H1 (cell line): ENCODE data around the gene EIPR1. TPM values are rescaled to one million over a fixed set of nuclear protein-coding genes. Genes with fewer than 3 reads are reported as not detected.
A peak's percentile ranks its signal among the peaks of the same experiment; 100 is the strongest.

ENCODE experiments used
- CTCF ChIA-PET: fragments of 300-600 bp; sonication (Branson Sonifier 250); formaldehyde crosslinking; loops from one replicate; lab custom pipeline; 2021; ENCODE audit not compliant: partially characterized antibody; lab: Charles Lee
- POLR2A ChIA-PET: fragments of 300-600 bp; sonication (Branson Sonifier 250); formaldehyde crosslinking; loops from one replicate; lab custom pipeline; 2021; ENCODE audit warnings: inconsistent platforms; ENCODE audit not compliant: partially characterized antibody; lab: Charles Lee
- DNase-seq, 2 experiments: peaks; one replicate each; pipeline versions ENCODE4 v3.0.0 to v3.0.0-alpha.2; 2010 to 2022; ENCODE audit warnings: low spot score in 2 of 2, low read depth in 1 of 2, mixed read lengths in 1 of 2
- FAIRE-seq: peaks from 2 replicates; lab custom pipeline; 2011; peaks lifted over from hg19 to GRCh38; lab: Jason Lieb, UNC
- H2AFZ ChIP-seq: 2 replicates; pipeline ENCODE4 v1.8.1; 2012; ENCODE audit warnings: low read length, inconsistent platforms
- H2AK5ac ChIP-seq: 2 replicates; pipeline ENCODE4 v1.6.1; 2013; ENCODE audit warnings: low read depth, low read length
- H2BK120ac ChIP-seq: replicated peaks from 2 replicates; pipeline ENCODE3; 2013; ENCODE audit warnings: low read depth, low read length, inconsistent platforms
- H2BK12ac ChIP-seq: 2 replicates; pipeline ENCODE4 v1.6.1; 2013; ENCODE audit warnings: low read depth, low read length
- H2BK15ac ChIP-seq: 2 replicates; pipeline ENCODE4 v1.6.1; 2013; ENCODE audit warnings: low read length
- H2BK20ac ChIP-seq: 2 replicates; pipeline ENCODE4 v1.6.1; 2013; ENCODE audit warnings: low read length
- H2BK5ac ChIP-seq: 2 replicates; pipeline ENCODE4 v1.6.1; 2013; ENCODE audit warnings: low read depth, low read length
- H3K14ac ChIP-seq: 2 replicates; pipeline ENCODE4 v1.6.1; 2013; ENCODE audit warnings: inconsistent platforms; ENCODE audit not compliant: insufficient read length
- H3K18ac ChIP-seq: 2 replicates; pipeline ENCODE4 v1.6.1; 2013; ENCODE audit warnings: low read length; ENCODE audit errors: extremely low read depth
- H3K23ac ChIP-seq: 2 replicates; pipeline ENCODE4 v1.6.1; 2013; ENCODE audit warnings: inconsistent platforms; ENCODE audit not compliant: insufficient read length
- H3K23me2 ChIP-seq: 2 replicates; pipeline ENCODE4 v1.6.1; 2013; ENCODE audit warnings: low read depth, low read length
- H3K27ac ChIP-seq: 2 replicates; pipeline ENCODE4 v1.6.1; 2011; ENCODE audit warnings: low read depth, low read length, inconsistent platforms
- H3K27me3 ChIP-seq, 4 experiments: replicated peaks in 1 of 4; 1 replicate in 1 of 4; 2 replicates in 3 of 4; pipeline versions ENCODE4 v1.6.1 to v1.8.1; 2011 to 2013; ENCODE audit warnings: low read length in 3 of 4, mild to moderate bottlenecking in 3 of 4, inconsistent platforms in 2 of 4, mixed read lengths in 2 of 4, moderate library complexity in 1 of 4; ENCODE audit not compliant: control insufficient read depth in 3 of 4, insufficient read depth in 3 of 4; ENCODE audit errors: extremely low read depth in 1 of 4
- H3K36me3 ChIP-seq, 4 experiments: 2 replicates each; pipeline versions ENCODE4 v1.6.1 to v1.8.1; 2011 to 2013; ENCODE audit warnings: mild to moderate bottlenecking in 4 of 4, low read length in 3 of 4, moderate library complexity in 2 of 4, control low read depth in 1 of 4, inconsistent platforms in 1 of 4; ENCODE audit not compliant: insufficient read depth in 4 of 4, control insufficient read depth in 2 of 4
- H3K4ac ChIP-seq: replicated peaks from 2 replicates; pipeline ENCODE3; 2013; ENCODE audit warnings: low read length, low read depth, mixed read lengths, inconsistent platforms; ENCODE audit not compliant: insufficient read length
- H3K4me1 ChIP-seq, 4 experiments: replicated peaks in 1 of 4; 1 replicate in 1 of 4; 2 replicates in 3 of 4; pipeline versions ENCODE4 v1.6.1 to v1.8.1; 2011 to 2013; ENCODE audit warnings: low read length in 3 of 4, inconsistent platforms in 2 of 4, mixed read lengths in 1 of 4; ENCODE audit not compliant: insufficient read depth in 4 of 4, control insufficient read depth in 3 of 4
- H3K4me2 ChIP-seq, 2 experiments: 2 replicates each; pipeline versions ENCODE4 v1.6.1 to v1.8.1; 2011 to 2013; ENCODE audit warnings: low read depth in 2 of 2, low read length in 2 of 2, control low read depth in 1 of 2, inconsistent platforms in 1 of 2, mild to moderate bottlenecking in 1 of 2; ENCODE audit not compliant: insufficient read depth in 1 of 2
- H3K4me3 ChIP-seq, 4 experiments: fragments of 200-600, 300-600 bp in 1 of 4; sonication (generic), shearing (Covaris generic), sonication (Bioruptor Twin) in 1 of 4; 2 replicates each; pipeline versions ENCODE4 v1.5.1 to v1.8.1; 2011 to 2016; ENCODE audit warnings: low read length in 4 of 4, low read depth in 3 of 4, control low read depth in 2 of 4, inconsistent platforms in 2 of 4, mild to moderate bottlenecking in 2 of 4, mixed read lengths in 1 of 4, moderate library complexity in 1 of 4; ENCODE audit not compliant: insufficient read depth in 2 of 4; ENCODE audit errors: extremely low read depth in 1 of 4
- H3K56ac ChIP-seq: replicated peaks from 2 replicates; pipeline ENCODE3; 2013; ENCODE audit warnings: low read depth, mild to moderate bottlenecking, mixed read lengths, low read length, inconsistent platforms; ENCODE audit not compliant: insufficient read length
- H3K79me1 ChIP-seq: 2 replicates; pipeline ENCODE4 v1.6.1; 2013; ENCODE audit warnings: low read depth, low read length, control low read depth
- H3K79me2 ChIP-seq, 2 experiments: 2 replicates each; pipeline versions ENCODE4 v1.6.1 to v1.8.1; 2012 to 2013; ENCODE audit warnings: low read length in 2 of 2, mild to moderate bottlenecking in 2 of 2, inconsistent platforms in 1 of 2; ENCODE audit not compliant: insufficient read depth in 2 of 2, control insufficient read depth in 1 of 2
- H3K9ac ChIP-seq, 4 experiments: replicated peaks in 1 of 4; 1 replicate in 1 of 4; 2 replicates in 3 of 4; pipeline versions ENCODE4 v1.6.1 to v1.8.1; 2011 to 2013; ENCODE audit warnings: low read depth in 3 of 4, low read length in 3 of 4, control low read depth in 2 of 4, mild to moderate bottlenecking in 2 of 4, moderate library complexity in 2 of 4, inconsistent platforms in 1 of 4; ENCODE audit errors: extremely low read depth in 1 of 4
- H3K9me3 ChIP-seq, 2 experiments: 2 replicates each; pipeline versions ENCODE4 v1.6.1 to v1.8.1; 2012 to 2013; ENCODE audit warnings: mild to moderate bottlenecking in 2 of 2, moderate library complexity in 2 of 2, control low read depth in 1 of 2, inconsistent platforms in 1 of 2, low read depth in 1 of 2, low read length in 1 of 2, mixed read lengths in 1 of 2; ENCODE audit not compliant: insufficient read depth in 2 of 2
- H4K20me1 ChIP-seq, 2 experiments: replicated peaks in 1 of 2; 2 replicates each; pipeline versions ENCODE3 to v1.8.1; 2011 to 2013; ENCODE audit warnings: inconsistent platforms in 2 of 2, low read length in 2 of 2, mild to moderate bottlenecking in 1 of 2; ENCODE audit not compliant: insufficient read depth in 2 of 2, control insufficient read depth in 1 of 2
- H4K5ac ChIP-seq: 2 replicates; pipeline ENCODE4 v1.6.1; 2013; ENCODE audit warnings: low read length, low read depth, mixed read lengths, inconsistent platforms; ENCODE audit not compliant: insufficient read length
- H4K8ac ChIP-seq: 2 replicates; pipeline ENCODE4 v1.8.0; 2013; ENCODE audit warnings: mild to moderate bottlenecking, moderate library complexity, low read length, inconsistent platforms; ENCODE audit not compliant: insufficient read depth; ENCODE audit errors: extremely low read depth
- H4K91ac ChIP-seq: replicated peaks from 2 replicates; pipeline ENCODE3; 2013; ENCODE audit warnings: low read length, mixed read lengths, inconsistent platforms; ENCODE audit not compliant: insufficient read length
- KDM4A ChIP-seq: IDR thresholded peaks from one replicate; pipeline ENCODE4 v1.7.1; 2012; ENCODE audit warnings: low read depth, mild to moderate bottlenecking, moderate library complexity, low read length, inconsistent platforms; ENCODE audit not compliant: severe bottlenecking
- RFX5 ChIP-seq: IDR thresholded peaks from 2 replicates; pipeline ENCODE4 v1.6.1; 2011; ENCODE audit warnings: low read depth, low read length, improper control_type of control experiment, borderline replicate concordance
- SRF ChIP-seq: IDR thresholded peaks from 2 replicates; pipeline ENCODE4 v1.6.1; 2011; ENCODE audit warnings: mild to moderate bottlenecking, low read depth, low read length, moderate library complexity
- SUZ12 ChIP-seq: fragments of 200-600 bp; sonication (generic); IDR thresholded peaks from 2 replicates; pipeline ENCODE4 v1.6.1; 2012; ENCODE audit warnings: mild to moderate bottlenecking, inconsistent platforms, low read length, moderate library complexity, mixed read lengths
- TBP ChIP-seq: IDR thresholded peaks from 2 replicates; pipeline ENCODE4 v1.6.1; 2011; ENCODE audit warnings: low read depth, low read length, improper control_type of control experiment
- ZNF274 ChIP-seq: IDR thresholded peaks from 2 replicates; pipeline ENCODE4 v1.7.0; 2012; ENCODE audit warnings: low read length, borderline replicate concordance; ENCODE audit errors: extremely low read depth
- WGBS, 2 experiments: shearing (Covaris generic) in 1 of 2; methylation state at CpG; one replicate each; pipeline versions ENCODE4 v1.1.6 to v1.1.7; 2013 to 2015; ENCODE audit warnings: low lambda C conversion rate in 2 of 2, mixed read lengths in 2 of 2, inconsistent platforms in 1 of 2, low coverage in 1 of 2, missing lambda C conversion rate in 1 of 2; ENCODE audit not compliant: insufficient replicate concordance in 2 of 2, insufficient coverage in 1 of 2, insufficient read length in 1 of 2; ENCODE audit errors: extremely low coverage in 1 of 2, missing lambda C conversion rate in 1 of 2; 5-methylcytosine and 5-hydroxymethylcytosine counted together
- polyA plus RNA-seq, 7 experiments: library from polyadenylated mRNA; depleted of rRNA in 3 of 7; stranded (reverse) in 5 of 7; unstranded in 2 of 7; fragments of >200 nt in 5 of 7; fragments of 200-250 nt in 2 of 7; gene quantifications; 1 replicate in 5 of 7; 2 replicates in 1 of 7; 4 replicates in 1 of 7; pipeline versions ENCODE4 v1.2.1 to v1.2.3, GENCODE V29; 2011 to 2013; ENCODE audit warnings: missing spikeins in 2 of 7, mixed read lengths in 2 of 7
- total RNA-seq: library from RNA; stranded (reverse); fragmentation: NEBNext Ultra II Directional; extraction: Animal tissue kit (Norgen Biotek cat#: 25700); gene quantifications from 2 replicates; pipeline ENCODE4 v1.2.1, GENCODE V29; 2021

EIPR1 gene
- total and polyA plus RNA-seq, 2 of the 8 experiments (the other 6 are each of a cell fraction or from before 2014, with no cell fraction given) = 26.3 to 56.4 TPM

GRCh38 chr2:3199627-3200345 is 177.8 kb downstream of the EIPR1 start:
- Histone ChIP-seq H3K27me3 (no peaks in the 10 kb centered on the region; a peak in 2 of 7 replicates), H3K23ac (no peak overlapping the region), H3K4me3 (no peak overlapping the region), H3K9ac (no peak overlapping the region), H3K14ac (no peak overlapping the region), H2AK5ac (0 out of 2 replicates have a peak overlapping the region, but pooled peaks have one; percentile 70), H4K5ac (no peak overlapping the region), H2BK15ac (no peak overlapping the region), H4K91ac (peak overlapping the region; percentile 26), H3K23me2 (no peaks in the 10 kb centered on the region), H3K36me3 (peaks cover 0 to 3% (median 0%) of the 10 kb centered on the region in 4 experiments; a peak in 3 of 8 replicates), H3K27ac (no peak overlapping the region), H3K56ac (no peak overlapping the region), H2BK20ac (no peak overlapping the region), H2BK120ac (no peak overlapping the region), H2BK12ac (peak overlapping the region; percentile 75; the same call in 1 of the 2 replicates), H3K9me3 (peaks cover 0 to 4% of the 10 kb centered on the region in 2 experiments; a peak in 1 of 4 replicates), H3K79me2 (no peaks in the 10 kb centered on the region), H3K4me1 (peaks cover 4 to 16% (median 7%) of the 10 kb centered on the region in 4 experiments), H2AFZ (no peak overlapping the region), H3K4ac (no peak overlapping the region), H4K8ac (no peak overlapping the region), H3K18ac (no peak overlapping the region), H3K4me2 (no peak overlapping the region), H4K20me1 (no peaks in the 10 kb centered on the region), H3K79me1 (no peaks in the 10 kb centered on the region; the same call in none of the 2 replicates), H2BK5ac (no peak overlapping the region)
- FAIRE-seq = no peak
- CTCF ChIA-PET = interaction anchor here (0.6 to 1.0 kb wide), 2 partner anchors 103 to 199 kb away, joined by 3 read pairs; no protein-coding TSS in a partner anchor
- POLR2A ChIA-PET = interaction anchor here (1.2 kb wide), 1 partner anchor 30 kb away, joined by 3 read pairs; no protein-coding TSS in a partner anchor
- DNase-seq = no peak
- 83% methylated on average over 12 of the region's 12 CpGs; no CpG with 5 or more reads in 1 of the 2 experiments for WGBS, 2 experiments
- no peak for TF ChIP-seq ZNF274
- TF ChIP-seq RFX5 = no peak
- no peak for TF ChIP-seq TBP
- TF ChIP-seq KDM4A = no peak
- no peak for TF ChIP-seq SUZ12
- TF ChIP-seq SRF = no peak
